GM12864 (cell line): ENCODE results near the gene MLANA.

Experiments
- DNase-seq: peaks from one replicate; pipeline ENCODE4 v3.0.0-alpha.2; 2011; ENCODE audit warnings: low read depth
- H3K4me3 ChIP-seq: 2 replicates; pipeline ENCODE4 v1.5.1; 2011; ENCODE audit warnings: mild to moderate bottlenecking, low read depth, low read length, control low read depth
- CTCF ChIP-seq: IDR thresholded peaks from 2 replicates; pipeline ENCODE4 v1.5.1; 2011; ENCODE audit warnings: low read depth, mild to moderate bottlenecking, moderate library complexity, low read length, control low read depth, inconsistent platforms; ENCODE audit errors: missing control alignments

Gene MLANA

GRCh38 chr9:5951686-5952211 lies 61.1 kb downstream of the MLANA start:
- no peak for DNase-seq
- H3K4me3 ChIP-seq: no peak overlapping the region
- TF ChIP-seq CTCF: no peak

- no peak for DNase-seq
- TF ChIP-seq CTCF: no peak
- H3K4me3 ChIP-seq: no peak overlapping the region
Measured at GRCh38 chr9:5953743-5954707, 63.3 kb downstream of the MLANA start.

- H3K4me3 ChIP-seq: no peak overlapping the region
- no peak for DNase-seq
- TF ChIP-seq CTCF: no peak
Measured at GRCh38 chr9:5957166-5957565, 66.5 kb downstream of the MLANA start.

- H3K4me3 ChIP-seq: no peak overlapping the region
- TF ChIP-seq CTCF: no peak
Measured at GRCh38 chr9:5958273-5958672, 67.6 kb downstream of the MLANA start.

More at GRCh38 chr9:5958273-5958672, 67.6 kb downstream of the MLANA start:
- DNase-seq: peak; percentile 7
